HK-2 (cell line): Measurements from ENCODE around the gene DEFB125.
"Not testable (repeated sequence)": the region's sequence is repeated elsewhere in the genome, so short reads cannot be mapped to it uniquely, and the experiment has no call there.

Experiments used
- DNase-seq: peaks from one replicate; pipeline ENCODE4 v3.0.0-alpha.2; 2018; ENCODE audit not compliant: unreplicated experiment

The DEFB125 gene, protein sequence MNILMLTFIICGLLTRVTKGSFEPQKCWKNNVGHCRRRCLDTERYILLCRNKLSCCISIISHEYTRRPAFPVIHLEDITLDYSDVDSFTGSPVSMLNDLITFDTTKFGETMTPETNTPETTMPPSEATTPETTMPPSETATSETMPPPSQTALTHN

DNA sequence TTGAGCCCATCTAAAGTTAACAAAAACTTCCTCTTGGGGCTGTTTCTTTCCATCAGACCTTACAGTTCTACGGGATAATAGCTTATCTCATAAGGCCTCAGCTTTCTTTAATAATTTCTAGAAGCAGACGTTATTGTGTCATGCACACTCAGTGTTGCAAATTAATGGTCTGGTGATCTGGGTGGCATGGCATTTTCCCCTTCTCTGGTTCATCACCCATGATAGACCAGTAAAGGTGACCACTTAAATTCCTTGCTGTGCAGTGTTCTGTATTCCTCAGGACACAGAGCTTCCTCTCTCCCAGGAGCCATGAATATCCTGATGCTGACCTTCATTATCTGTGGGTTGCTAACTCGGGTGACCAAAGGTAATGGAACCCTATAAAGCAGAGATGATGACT, at the start of gene DEFB125:
Gene DEFB125, plus strand, starts transcription at position 272 of the 400 bp plus-strand sequence. Its CDS starts 38 bp downstream, at position 310.
- DNase-seq = no peak

DNA sequence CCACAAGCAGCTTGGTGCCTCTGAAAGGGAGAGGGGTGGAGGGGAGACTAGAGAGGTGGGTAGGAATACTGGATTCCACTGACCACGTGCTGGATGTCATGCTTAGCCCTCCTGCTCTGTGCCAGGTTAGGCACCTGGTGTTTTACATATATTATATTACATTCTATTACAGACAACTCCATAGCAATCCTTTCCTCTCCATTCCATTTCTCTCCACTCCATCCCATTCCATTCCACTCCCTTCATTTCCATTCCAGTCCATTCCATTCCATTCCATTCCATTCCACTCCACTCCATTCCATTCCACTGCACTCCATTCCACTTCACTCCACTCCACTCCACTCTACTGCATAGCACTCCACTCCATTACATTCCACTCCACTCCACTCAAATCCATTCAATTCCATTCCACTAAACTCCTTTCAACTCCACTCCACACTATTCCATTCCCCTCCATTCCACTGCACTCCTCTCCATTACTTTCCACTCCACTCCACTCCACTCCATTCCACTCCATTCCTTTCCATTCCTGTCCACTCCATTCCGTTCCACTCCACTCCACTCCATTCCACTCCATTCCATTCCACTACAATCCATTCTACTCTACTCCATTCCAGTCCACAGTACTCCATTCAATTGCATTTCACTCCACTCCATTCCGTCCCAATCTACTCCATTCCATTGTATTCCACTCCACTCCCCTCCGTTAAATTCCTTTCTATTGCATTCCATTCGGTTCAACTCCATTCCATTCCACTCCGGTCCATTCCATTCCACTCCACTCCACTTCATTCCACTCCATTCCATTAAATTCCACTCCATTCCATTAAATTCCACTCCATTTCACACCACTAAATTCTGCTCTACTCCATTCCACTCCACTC, 27.2 kb upstream of the DEFB125 start:
- no peak for DNase-seq

DNA sequence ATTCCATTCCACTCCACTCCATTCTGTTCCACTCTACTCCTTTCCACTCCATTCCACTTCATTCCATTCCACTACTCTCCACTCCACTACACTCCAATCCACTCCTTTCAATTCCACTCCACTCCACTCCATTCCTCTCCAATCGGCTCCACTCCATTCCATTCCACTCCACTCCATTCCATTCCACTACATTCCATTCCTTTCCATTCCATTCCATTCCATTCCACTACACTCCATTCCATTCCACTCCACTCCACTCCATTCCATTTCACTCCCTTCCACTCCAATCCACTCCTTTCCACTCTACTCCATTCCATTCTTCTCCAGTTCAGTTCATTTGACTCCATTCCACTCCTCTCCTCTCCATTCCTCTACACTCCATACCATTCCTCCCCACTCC, 26.2 kb upstream of the DEFB125 start:
- no peak for DNase-seq

DNA sequence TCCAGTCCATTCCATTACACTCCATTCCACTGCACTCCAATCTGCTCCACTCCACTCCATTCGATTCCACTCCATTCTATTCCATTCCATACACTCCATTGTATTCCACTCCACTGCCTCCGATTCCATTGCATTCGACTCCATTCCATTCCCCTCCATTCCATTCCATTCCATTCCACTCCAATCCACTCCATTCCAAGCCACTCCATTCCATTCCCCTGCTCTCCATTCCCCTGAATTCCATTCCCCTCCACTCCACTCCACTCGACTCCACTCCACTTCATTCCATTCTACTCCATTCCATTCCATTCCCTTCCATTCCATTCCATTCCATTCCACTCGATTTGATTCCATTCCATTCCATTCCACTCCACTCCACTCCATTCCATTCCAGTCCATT, 25.7 kb upstream of the DEFB125 start:
- no peak for DNase-seq

DNA sequence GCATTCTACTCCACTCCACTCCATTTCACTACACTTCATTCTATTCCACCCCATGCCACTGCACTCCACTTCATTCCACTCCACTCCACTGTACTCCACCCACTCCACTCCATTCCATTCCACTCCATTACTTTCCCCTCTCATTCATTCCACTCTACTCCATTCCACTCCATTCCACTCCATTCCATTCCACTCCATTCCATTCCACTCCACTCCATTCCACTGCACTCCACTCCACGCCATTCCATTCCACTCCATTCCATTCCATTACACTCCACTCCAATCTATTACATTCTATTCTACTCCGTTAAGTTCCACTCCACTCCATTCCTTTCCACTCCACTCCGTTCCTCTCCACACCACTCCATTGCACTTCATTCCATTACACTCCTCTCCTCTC, 25.0 kb upstream of the DEFB125 start:
- DNase-seq = no peak

DNA sequence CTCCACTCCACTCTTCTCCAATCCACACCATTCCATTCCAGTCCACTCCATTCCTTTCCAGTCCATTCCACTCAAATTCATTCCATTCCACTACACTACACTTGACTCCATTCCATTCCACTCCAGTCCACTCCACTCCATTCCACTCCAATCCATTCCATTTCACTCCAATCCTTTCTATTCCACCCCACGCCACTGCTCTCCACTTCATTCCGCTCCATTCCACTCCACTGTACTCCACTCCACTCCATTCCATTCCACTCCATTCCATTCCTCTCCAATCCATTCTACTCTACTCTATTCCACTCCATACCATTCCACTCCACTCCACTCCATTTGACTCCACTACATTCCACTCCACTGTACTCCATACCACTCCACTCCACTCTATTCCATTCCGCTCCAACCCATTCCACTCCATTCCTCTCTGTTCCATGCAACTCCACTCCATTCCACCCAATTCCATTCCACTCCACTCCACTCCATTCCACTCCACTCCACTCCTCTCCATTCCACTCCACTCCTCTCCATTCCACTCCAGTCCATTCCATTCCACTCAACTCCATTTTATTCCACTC, 23.4 kb upstream of the DEFB125 start:
- no peak for DNase-seq

DNA sequence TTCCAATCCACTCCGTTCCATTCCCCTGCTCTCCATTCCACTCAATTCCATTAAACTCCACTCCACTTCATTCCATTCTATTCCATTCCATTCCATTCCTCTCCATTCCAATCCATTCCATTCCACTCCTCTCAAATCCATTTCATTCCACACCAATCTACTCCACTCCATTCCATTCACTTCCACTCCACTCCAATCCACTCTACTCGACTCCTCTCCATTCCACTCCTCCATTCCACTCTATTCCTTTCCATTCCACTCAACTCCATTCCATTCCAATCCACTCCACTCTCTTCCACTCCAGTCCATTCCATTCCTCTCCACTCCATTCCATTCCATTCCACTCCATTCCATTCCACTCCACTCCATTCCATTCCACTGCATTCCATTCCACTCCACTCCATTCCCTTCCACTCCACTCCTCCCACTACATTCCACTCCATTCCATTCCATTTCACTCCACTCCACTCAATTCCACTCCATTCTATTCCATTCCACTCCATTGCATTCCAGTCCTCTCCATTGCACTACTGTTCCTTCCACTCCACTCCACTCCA, 22.6 kb upstream of the DEFB125 start:
- DNase-seq = no peak

DNA sequence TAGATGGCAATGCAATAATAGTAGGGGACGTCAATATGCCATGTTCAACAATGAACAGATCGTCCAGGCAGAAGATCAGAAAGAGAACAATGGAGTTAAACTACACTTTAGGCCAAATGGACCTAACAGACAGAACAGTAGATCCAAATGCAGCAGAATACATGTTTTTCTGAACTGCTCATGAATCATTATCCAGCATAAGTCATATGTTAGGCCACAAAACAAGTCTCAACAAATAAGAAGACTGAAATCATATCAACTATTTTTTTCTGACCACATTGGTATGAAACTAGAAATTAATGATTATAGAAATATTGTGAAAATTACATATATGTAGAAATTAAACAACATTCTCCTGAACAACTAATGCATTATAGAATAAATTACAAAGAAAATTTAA, 10.2 kb upstream of the DEFB125 start:
- DNase-seq = no peak

DNA sequence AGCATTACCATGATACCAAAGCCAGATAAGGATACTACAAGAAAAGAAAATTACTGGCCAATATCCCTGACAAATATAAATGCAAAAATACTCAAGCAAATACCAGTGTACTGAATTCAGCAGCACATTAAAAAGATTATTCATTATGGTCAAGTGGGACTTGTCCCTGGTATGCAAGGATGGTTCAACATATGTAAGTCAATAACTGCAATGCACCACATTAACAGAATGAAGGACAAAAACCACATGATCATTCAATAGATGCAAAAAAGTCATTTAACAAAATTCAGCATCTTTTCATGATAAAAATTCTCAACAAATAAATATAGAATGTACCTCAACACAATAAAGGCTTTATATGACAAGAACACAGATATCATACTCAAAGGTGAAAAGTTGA, 9.1 kb upstream of the DEFB125 start:
- no peak for DNase-seq

DNA sequence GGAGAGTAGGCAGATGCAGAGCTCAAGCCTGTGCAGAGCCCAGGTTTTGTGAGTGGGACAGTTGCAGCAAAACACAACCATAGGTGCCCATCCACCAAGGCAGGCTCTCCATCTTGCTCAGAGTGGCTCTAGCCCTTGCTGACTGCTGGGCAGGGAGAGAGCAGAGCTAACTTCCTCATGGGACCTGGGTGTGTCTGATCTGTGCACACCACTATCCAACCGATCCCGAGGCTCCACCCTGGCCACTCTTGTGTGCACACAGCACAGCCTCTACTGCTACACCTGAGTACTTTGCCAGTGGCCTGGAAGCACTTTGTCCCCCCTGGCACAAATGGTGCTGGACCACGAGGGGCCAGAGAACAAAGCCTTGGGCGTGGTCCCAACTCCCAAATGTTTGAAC, 7.9 kb upstream of the DEFB125 start:
- DNase-seq = no peak

DNA sequence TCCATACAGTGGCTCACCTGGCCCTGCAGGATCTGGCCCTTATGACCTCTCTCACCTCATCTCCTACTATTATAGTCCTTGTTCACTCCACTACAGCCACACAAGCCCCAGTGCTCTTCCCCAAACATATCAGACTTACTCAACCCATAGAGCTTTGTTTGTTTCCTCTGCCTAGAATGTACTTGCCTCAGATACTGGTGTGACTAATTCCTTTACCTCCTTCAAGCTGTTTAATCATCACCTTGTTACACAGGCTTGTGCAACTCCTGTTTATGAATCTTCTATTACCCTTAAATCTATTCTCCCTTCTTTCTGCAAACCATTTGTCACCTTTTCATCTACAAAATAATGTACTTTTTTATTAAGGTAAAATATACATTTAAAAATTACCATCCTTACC, 3.2 kb downstream of the DEFB125 start:
- no peak for DNase-seq

DNA sequence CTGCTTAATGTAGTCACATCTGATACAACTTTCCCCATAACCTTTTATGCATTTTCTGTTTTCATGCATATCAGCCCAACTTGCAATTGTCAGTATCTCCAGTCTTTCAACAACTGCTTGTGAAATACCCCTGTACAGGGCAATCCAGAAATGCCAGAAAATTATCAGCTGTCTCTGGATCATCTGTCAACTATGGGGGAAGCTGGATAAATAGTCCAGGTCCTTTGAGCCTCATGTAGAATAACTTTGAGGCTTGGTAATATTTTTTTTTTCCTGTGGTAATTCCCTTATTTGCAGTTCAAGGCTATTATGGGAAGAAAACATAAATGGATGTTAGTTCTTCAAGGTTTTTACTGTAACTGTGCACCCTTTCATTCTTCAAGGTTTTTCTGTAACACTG, 6.2 kb downstream of the DEFB125 start:
- no peak for DNase-seq

DNA sequence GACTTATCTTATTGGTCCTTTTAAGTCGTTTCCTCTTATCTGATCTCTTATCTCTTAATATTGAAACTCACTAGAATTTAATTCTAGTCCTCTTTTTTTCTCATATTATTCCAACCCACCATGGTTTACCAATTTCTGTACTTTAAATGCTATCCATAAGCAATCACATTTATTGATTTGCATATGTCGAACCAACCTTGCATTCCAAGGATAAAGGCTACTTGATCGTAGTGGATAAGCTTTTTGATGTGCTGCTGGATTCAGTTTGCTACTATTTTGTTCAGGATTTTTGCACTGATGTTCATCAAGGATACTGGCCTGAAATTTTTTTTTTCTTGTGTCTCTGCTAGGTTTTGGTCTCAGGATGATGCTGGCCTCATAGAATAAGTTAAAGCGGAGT, 7.7 kb downstream of the DEFB125 start:
- DNase-seq = no peak

DNA sequence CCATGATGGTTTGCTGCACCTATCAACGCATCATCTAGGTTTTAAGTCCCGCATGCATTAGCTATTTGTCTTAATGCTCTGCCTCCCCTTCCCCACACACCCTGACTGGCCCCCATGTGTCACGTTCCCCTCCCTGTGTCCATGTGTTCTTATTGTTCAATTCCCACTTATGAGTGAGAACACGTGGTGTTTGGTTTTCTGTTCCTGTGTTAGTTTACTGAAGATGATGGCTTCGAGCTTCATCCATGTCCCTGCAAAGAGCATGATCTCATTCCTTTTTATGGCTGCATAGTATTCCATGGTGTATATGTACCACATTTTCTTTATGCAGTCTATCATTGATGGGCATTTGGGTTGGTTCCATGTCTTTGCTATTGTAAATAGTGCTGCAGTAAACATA, 10.2 kb downstream of the DEFB125 start:
- not testable (repeated sequence) for DNase-seq

DNA sequence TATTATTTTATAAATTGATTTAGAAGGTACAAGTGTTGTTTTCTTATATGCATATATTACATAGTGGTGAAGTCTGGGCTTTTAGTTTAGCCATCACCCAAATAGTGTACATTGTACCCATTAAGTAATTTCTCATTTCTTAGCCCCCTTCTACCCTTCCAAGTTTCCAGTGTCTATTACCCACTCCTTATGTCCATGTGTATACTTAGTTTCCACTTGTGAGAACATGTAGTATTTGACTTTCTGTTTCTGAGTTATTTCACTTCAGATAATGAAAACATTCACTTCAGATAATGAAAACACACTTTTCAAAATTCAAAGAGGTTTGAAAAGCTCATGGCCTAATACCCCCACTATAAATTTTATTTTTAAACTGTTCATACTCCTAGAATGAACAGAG, 14.5 kb downstream of the DEFB125 start:
- no peak for DNase-seq

DNA sequence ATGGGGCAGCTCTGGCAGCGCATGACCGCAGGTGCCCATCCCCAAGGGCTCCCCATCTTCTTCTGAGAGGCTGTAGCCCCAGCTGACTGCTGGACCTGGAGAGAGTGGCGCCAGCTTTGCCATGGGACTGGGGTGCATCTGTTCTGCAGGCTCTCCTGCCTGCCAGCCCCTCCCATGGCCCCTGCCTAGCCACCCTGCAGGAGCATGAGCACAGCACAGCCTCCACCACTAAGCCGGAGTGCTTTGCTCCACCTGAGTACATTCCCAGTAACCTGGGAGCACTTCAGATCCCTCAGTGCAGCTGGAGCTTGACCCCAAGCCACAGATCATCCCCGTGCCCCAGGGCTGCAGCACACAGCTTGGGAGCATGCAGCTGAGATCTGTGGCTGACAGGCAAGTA, 16.0 kb downstream of the DEFB125 start:
- no peak for DNase-seq

DNA sequence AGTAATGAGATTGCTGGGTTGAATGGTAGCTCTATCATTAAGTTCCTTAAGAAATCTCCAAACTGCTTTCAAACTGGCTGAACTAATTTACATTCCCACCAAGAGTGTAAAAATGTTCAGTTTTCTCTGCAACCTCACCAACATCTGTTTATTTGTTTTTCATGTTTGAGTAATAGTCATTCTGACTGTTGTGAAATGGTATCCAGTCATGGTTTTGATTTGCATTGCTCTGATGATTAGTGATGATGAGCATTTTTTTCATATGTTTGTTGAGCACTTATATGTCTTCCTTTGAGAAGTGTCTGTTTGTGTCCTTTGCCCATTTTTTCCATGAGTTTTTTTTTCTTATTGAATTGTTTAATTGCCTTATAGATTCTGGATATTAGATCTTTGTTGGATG, 24.9 kb downstream of the DEFB125 start:
- no peak for DNase-seq

DNA sequence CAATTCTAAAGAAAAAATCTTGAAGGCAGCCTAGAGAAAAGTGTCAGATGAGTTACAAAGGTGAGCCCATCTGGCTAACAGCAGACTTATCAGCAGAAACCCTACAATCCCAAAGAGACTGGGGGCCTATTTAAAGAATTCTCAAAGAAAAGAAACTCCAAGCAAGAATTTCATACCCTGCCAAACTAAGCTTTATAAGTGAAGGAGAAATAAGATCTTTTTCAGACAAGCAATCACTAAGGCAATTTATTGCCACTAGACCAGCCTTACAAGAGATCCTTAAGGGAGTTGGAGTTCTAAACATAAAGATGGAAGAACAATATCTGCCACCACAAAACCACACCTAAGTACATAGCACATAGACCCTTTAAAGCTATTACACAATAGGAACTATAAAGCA, 30.0 kb downstream of the DEFB125 start:
- DNase-seq = no peak

DNA sequence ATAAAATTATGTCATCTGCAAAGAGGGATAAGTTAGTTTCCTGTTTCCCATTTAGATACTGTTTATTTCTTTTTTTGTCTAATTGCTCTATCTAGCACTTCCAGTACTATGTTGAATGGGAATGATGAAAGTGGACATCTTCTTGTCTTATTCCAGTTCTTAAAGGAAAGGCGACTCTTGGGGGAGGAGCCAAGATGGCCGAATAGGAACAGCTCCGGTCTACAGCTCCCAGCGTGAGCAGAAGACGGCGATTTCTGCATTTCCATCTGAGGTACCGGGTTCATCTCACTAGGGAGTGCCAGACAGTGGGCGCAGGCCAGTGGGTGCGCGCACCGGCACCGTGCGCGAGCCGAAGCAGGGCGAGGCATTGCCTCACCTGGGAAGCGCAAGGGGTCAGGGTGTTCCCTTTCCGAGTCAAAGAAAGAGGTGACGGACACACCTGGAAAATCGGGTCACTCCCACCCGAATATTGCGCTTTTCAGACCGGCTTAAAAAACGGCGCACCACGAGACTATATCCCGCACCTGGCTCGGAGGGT, 42.4 kb downstream of the DEFB125 start:
- not testable (repeated sequence) for DNase-seq

DNA sequence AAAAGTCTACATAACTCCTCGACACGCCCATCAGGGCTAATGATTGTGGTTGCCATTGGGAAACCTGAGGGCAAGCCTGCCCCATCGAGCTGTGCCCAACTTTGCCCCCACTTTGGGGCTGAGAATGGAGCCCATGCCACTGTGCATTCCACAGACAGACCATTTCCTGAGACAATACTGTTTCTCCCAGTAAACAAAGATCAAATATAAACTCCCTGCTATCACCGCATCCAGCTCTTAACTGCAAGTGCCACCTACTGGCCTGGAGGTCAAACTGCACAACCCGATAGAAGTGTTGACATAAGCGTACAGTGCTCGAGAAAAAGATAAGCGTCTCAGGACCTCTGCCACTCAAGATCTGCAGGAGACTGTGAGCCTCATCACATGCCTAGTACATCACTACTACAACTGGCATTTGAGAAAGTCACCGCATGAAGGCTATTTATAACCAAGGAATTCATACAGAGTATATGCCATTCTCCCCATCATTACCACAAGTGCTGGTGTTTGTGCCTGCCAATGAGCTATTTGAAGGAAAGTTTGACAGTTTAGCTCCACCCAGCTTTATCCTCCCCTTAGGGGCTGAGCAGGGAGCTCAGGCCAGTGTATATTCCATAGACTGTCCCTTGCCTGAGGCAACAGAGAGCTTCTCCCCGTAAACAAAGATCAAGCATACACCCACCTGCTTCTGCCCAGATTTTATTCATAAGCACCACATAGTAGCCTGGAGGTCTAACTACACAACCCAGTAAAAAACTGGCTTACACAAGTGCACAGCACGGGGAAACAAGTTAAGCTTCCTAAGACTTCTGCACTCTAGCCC, 50.4 kb downstream of the DEFB125 start:
- peak; percentile 21 for DNase-seq

DNA sequence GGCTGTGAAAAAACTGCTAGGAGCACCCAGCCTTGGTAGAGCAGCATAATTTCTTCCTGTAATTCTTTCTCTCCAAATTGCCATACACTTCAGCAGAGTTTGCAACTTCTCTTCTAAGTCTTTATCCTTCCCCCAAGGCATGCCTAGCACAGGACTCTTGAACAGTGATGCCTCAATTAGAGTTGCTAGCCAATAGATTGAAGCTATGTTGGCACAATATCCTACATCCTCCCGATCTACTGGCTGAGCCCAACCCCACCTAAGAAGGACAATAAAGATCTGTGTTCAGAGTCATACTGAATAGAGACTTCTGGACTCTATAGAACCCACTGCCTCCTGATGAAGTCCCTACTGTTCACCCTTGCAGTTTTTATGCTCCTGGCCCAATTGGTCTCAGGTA, 54.8 kb downstream of the DEFB125 start, which contains the start of gene DEFB126:
Gene DEFB126, plus strand, starts transcription at position 301 of the 400 bp plus-strand sequence. Its CDS starts 39 bp downstream, at position 340.
- DNase-seq = no peak

DNA sequence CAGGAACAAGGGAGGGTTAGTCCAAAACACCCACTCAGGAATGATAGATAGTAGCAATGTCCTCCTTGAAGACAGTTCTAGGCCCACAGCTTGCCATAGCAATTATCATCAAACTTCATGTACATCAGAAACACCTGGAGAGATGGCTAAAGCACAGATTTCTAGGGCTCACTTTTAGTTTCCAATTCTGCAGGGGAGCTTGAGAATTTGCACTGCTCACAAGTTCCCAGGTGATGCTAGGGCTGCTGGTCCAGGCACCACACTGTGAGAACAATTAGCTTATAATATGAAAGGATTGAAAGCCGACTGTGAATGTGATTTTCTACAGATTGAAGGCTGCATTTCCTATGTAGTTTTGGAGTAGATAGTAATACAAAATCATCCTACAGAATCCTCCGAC, 58.4 kb downstream of the DEFB125 start:
- no peak for DNase-seq
